Measurements from ENCODE around the gene ETV3.

DNA sequence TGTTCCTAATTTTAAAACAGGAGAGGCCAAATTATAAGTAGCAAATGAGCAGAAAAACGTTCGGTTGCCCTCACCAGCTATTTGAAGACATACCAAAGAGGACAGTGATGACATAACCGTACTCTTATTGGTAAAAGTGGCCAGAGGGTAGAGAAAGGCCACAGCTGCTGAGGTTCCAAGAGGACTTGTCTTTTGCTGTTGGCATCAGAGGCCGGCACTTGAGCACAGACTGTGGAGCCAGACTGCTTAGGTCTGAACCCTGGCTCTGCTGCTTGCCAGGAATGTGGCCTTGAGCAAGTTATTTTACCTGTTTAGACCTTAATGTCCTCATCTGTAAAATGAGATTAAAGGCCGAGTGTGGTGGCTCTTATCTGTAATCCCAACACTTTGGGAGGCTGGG, 53.5 kb downstream of the ETV3 start:
- TF ChIP-seq, protein P1, sequence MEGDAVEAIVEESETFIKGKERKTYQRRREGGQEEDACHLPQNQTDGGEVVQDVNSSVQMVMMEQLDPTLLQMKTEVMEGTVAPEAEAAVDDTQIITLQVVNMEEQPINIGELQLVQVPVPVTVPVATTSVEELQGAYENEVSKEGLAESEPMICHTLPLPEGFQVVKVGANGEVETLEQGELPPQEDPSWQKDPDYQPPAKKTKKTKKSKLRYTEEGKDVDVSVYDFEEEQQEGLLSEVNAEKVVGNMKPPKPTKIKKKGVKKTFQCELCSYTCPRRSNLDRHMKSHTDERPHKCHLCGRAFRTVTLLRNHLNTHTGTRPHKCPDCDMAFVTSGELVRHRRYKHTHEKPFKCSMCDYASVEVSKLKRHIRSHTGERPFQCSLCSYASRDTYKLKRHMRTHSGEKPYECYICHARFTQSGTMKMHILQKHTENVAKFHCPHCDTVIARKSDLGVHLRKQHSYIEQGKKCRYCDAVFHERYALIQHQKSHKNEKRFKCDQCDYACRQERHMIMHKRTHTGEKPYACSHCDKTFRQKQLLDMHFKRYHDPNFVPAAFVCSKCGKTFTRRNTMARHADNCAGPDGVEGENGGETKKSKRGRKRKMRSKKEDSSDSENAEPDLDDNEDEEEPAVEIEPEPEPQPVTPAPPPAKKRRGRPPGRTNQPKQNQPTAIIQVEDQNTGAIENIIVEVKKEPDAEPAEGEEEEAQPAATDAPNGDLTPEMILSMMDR (IDR thresholded peaks at IDR 0.05; ENCODE audit: insufficient read depth, low read length, poor library complexity, severe bottlenecking), result no peak
- TF ChIP-seq EZH2phosphoT487 (conservative IDR thresholded peaks at IDR 0.05; ENCODE audit: low read length), result no peak
